Hepatocyte (in vitro differentiated cells): ENCODE measurements around the gene SLC25A45. TPM values are rescaled to one million over a fixed set of nuclear protein-coding genes. Genes with fewer than 3 reads are reported as not detected.

ENCODE experiments used
- DNase-seq: peaks from one replicate; pipeline ENCODE4 v3.0.0-alpha.2; 2016; ENCODE audit warnings: low spot score
- H2AFZ ChIP-seq: fragments of 200-600 bp; sonication (generic); 2 replicates; pipeline ENCODE4 v1.6.0; 2016; ENCODE audit warnings: antibody characterized with exemption, mild to moderate bottlenecking
- H3K27ac ChIP-seq: fragments of 200-600 bp; sonication (generic); 2 replicates; pipeline ENCODE4 v1.5.1; 2016; ENCODE audit warnings: mild to moderate bottlenecking
- H3K27me3 ChIP-seq: fragments of 200-600 bp; sonication (generic); 2 replicates; pipeline ENCODE4 v1.6.1; 2016
- H3K36me3 ChIP-seq: fragments of 200-600 bp; sonication (generic); replicated peaks from 2 replicates; pipeline ENCODE4 v1.5.1; 2016; ENCODE audit warnings: low read depth; ENCODE audit not compliant: insufficient read depth
- H3K4me1 ChIP-seq: fragments of 200-600 bp; sonication (generic); 2 replicates; pipeline ENCODE4 v1.5.1; 2016; ENCODE audit warnings: mild to moderate bottlenecking, moderate library complexity; ENCODE audit not compliant: insufficient read depth
- H3K4me2 ChIP-seq: fragments of 200-600 bp; sonication (generic); 2 replicates; pipeline ENCODE4 v1.6.0; 2016
- H3K4me3 ChIP-seq: fragments of 200-600 bp; sonication (generic); 2 replicates; pipeline ENCODE4 v1.5.1; 2016; ENCODE audit warnings: mild to moderate bottlenecking
- H3K79me2 ChIP-seq: fragments of 200-600 bp; sonication (generic); 2 replicates; pipeline ENCODE4 v1.6.0; 2017; ENCODE audit warnings: mild to moderate bottlenecking
- H3K9me2 ChIP-seq: fragments of 200-600 bp; sonication (generic); replicated peaks from 2 replicates; pipeline ENCODE4 v1.6.0; 2017; ENCODE audit warnings: mild to moderate bottlenecking; ENCODE audit not compliant: insufficient read depth
- H3K9me3 ChIP-seq: fragments of 200-600 bp; sonication (generic); 2 replicates; pipeline ENCODE4 v1.5.1; 2016; ENCODE audit warnings: low read depth, mild to moderate bottlenecking
- H4K20me1 ChIP-seq: fragments of 200-600 bp; sonication (generic); 2 replicates; pipeline ENCODE4 v1.6.0; 2016; ENCODE audit warnings: mild to moderate bottlenecking; ENCODE audit not compliant: insufficient read depth, poor library complexity, severe bottlenecking
- CTCF ChIP-seq: fragments of 200-600 bp; sonication (generic); IDR thresholded peaks from 2 replicates; pipeline ENCODE4 v1.5.1; 2016; ENCODE audit warnings: antibody characterized with exemption, mild to moderate bottlenecking; ENCODE audit not compliant: poor library complexity
- EZH2 ChIP-seq: fragments of 200-600 bp; sonication (generic); IDR thresholded peaks from 2 replicates; pipeline ENCODE4 v1.6.1; 2016; ENCODE audit warnings: antibody characterized with exemption, mild to moderate bottlenecking, borderline replicate concordance
- EZH2phosphoT487 ChIP-seq: fragments of 200-600 bp; sonication (generic); IDR thresholded peaks from one replicate; pipeline ENCODE4 v1.6.1; 2018; ENCODE audit warnings: antibody characterized with exemption, mild to moderate bottlenecking, low read depth, moderate library complexity; ENCODE audit not compliant: unreplicated experiment, severe bottlenecking
- WGBS: methylation state at CpG from one replicate; pipeline ENCODE4 v1.1.6; 2016; ENCODE audit warnings: low lambda C conversion rate; ENCODE audit errors: missing lambda C conversion rate; 5-methylcytosine and 5-hydroxymethylcytosine counted together
- polyA plus RNA-seq: library from polyadenylated mRNA; unstranded; fragments of >200 nt; fragmentation: Nextera tagmentation; extraction: Ambion mirVana; gene quantifications from 2 replicates; pipeline ENCODE4 v1.2.1, GENCODE V29; 2016
- total RNA-seq: library from RNA; depleted of rRNA; stranded (reverse); fragments of >200 nt; gene quantifications from 2 replicates; pipeline ENCODE4 v1.2.3, GENCODE V29; 2014

Gene SLC25A45
- total and polyA plus RNA-seq, 2 experiments from 2014 or later: 8.8 to 13.9 TPM

GRCh38 chr11:65379698-65380459 lies 2.6 kb downstream of the SLC25A45 start:
- H2AFZ ChIP-seq: no peak overlapping the region
- H3K4me1 ChIP-seq: peaks cover 54% of the 10 kb centered on the region
- H4K20me1 ChIP-seq: no peaks in the 10 kb centered on the region
- H3K9me3 ChIP-seq: no peaks in the 10 kb centered on the region
- no peaks in the 10 kb centered on the region for H3K27me3 ChIP-seq
- H3K9me2 ChIP-seq: no peaks in the 10 kb centered on the region
- TF ChIP-seq EZH2phosphoT487 (no peak), EZH2 (no peak), CTCF (no peak)
- no peaks in the 10 kb centered on the region for H3K36me3 ChIP-seq
- WGBS: 95% methylated on average over 13 of the region's 13 CpGs
- peak overlapping the region; percentile 69 for H3K4me2 ChIP-seq
- peaks cover 3% of the 10 kb centered on the region for H3K79me2 ChIP-seq
- DNase-seq: no peak
- H3K4me3 ChIP-seq: no peak overlapping the region
- peak overlapping the region; percentile 99 for H3K27ac ChIP-seq

- H3K9me3 ChIP-seq: no peaks in the 10 kb centered on the region
- H3K4me3 ChIP-seq: no peak overlapping the region
- H3K4me1 ChIP-seq: peaks cover 50% of the 10 kb centered on the region
- H3K79me2 ChIP-seq: peaks cover 3% of the 10 kb centered on the region
- no peaks in the 10 kb centered on the region for H3K27me3 ChIP-seq
- peak overlapping the region; percentile 7 for H3K4me2 ChIP-seq
- H3K9me2 ChIP-seq: no peaks in the 10 kb centered on the region
- no peak for DNase-seq
- no peaks in the 10 kb centered on the region for H3K36me3 ChIP-seq
- no peak overlapping the region for H2AFZ ChIP-seq
- H3K27ac ChIP-seq: peak overlapping the region; percentile 5
- 93% methylated on average over 14 of the region's 14 CpGs for WGBS
- no peaks in the 10 kb centered on the region for H4K20me1 ChIP-seq
- no peak for TF ChIP-seq CTCF
- TF ChIP-seq EZH2: no peak
- no peak for TF ChIP-seq EZH2phosphoT487
Measured at GRCh38 chr11:65378928-65379638, 3.4 kb downstream of the SLC25A45 start.

GRCh38 chr11:65378208-65378927 lies 4.1 kb downstream of the SLC25A45 start:
- peak; percentile 45 for DNase-seq
- peaks cover 43% of the 10 kb centered on the region for H3K4me1 ChIP-seq
- WGBS: 73% methylated on average over 19 of the region's 19 CpGs

More at GRCh38 chr11:65378208-65378927, 4.1 kb downstream of the SLC25A45 start:
- H3K4me2 ChIP-seq: peak overlapping the region; percentile 7
- H2AFZ ChIP-seq: no peak overlapping the region
- peak overlapping the region; percentile 5 for H3K27ac ChIP-seq
- no peaks in the 10 kb centered on the region for H3K9me2 ChIP-seq
- H3K4me3 ChIP-seq: no peak overlapping the region
- H3K9me3 ChIP-seq: no peaks in the 10 kb centered on the region
- TF ChIP-seq EZH2phosphoT487 (no peak), EZH2 (no peak), CTCF (no peak)
- H3K79me2 ChIP-seq: peaks cover 3% of the 10 kb centered on the region
- H3K27me3 ChIP-seq: no peaks in the 10 kb centered on the region
- H4K20me1 ChIP-seq: no peaks in the 10 kb centered on the region
- H3K36me3 ChIP-seq: no peaks in the 10 kb centered on the region
